ENCODE results near the gene ACADS. TPM values are rescaled to one million over a fixed set of nuclear protein-coding genes. Genes with fewer than 3 reads are reported as not detected.

ACADS gene, protein sequence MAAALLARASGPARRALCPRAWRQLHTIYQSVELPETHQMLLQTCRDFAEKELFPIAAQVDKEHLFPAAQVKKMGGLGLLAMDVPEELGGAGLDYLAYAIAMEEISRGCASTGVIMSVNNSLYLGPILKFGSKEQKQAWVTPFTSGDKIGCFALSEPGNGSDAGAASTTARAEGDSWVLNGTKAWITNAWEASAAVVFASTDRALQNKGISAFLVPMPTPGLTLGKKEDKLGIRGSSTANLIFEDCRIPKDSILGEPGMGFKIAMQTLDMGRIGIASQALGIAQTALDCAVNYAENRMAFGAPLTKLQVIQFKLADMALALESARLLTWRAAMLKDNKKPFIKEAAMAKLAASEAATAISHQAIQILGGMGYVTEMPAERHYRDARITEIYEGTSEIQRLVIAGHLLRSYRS
- 14.1 TPM for polyA plus RNA-seq

DNA sequence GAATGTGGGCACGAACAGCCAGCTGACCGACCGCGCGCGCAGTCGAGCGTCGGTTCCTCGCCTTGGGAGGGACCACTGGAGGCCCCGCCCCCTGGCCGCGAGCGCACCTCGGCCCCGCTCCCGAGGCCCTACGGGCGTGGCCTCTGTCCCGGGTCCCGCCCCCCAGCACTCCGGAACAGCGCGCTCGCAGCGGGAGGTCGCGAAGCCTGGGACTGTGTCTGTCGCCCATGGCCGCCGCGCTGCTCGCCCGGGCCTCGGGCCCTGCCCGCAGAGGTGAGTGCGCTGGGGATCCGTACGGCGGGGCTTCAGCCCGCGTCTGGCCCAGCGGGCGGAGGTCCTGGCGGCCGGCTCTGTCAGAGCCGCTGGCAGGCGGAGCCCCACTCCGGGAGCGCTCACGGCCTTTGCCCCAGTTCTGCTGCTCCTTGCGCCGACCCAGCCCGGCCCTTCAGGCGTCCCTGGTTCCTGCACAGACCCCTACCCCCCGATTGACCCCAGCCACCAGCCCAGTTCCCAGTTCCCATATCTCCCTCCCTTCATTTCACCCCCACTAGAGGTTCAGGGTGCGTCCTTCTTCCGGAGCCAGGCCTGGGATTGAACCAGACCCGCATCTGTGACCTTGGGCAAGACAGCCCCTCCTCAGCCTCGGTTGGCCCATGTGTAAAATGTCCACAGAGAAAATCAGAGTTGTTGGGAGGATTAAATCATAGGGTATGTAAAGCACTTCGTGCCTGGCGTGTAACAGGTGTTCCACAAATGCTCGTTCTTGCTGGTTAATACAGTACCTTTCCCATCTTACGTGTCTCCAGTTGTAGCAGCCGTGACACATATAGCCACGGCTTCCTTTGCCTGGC is at the start of gene ACADS:
TSS of gene ACADS (plus strand) at position 168 of the 851 bp plus-strand sequence. CDS start at position 228, 60 bp downstream.
- Mint-ChIP-seq H3K4me1 (peaks cover 17 to 27% (median 22%) of the 10 kb centered on the region in 3 donors), H3K4me3 (peak within 1 kb of the TSS; percentile 82 to 94 (median 88)), H3K27me3 (no peaks in the 10 kb centered on the region), H3K9me3 (no peaks in the 10 kb centered on the region), H3K36me3 (peaks cover 16% of the 10 kb centered on the region), H3K27ac (peak within 1 kb of the TSS in 2 of 3 donors; percentile 33 to 93)

DNA sequence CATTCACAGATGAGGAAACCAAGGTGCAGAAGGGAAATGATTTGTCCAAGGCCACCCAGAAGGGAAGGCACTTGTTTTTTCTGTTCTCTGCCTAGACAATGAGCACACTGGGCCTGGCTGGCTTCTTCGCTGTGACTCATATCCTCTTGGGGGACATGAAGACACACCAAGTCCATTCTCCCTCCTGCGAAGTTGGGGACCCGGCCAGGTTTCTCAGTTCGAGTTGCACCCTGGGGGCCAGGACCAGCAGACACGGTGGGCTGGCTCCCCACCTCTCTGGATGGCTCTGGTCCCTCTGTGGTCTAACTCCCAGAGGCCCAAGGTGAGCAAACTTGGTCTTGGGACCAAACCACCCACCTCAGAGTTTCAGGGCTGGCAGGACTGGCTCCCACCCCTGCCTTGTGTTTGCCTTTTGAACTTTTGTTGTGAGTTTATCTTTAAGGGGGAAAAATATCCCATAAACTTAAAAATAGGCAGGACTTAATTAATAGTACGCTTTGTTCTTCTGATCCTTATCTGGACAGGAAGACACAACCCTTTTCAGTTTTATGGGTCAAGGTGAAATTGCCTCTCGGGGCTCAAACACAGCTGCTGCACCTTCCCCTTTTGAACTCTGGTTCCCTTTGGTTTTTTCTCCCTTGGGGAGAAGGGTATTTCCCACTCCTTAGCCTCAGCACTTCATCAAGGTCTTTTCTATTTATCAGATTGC is 47.7 kb upstream of the ACADS start:
- Mint-ChIP-seq H3K27me3 (peaks cover 4% of the 10 kb centered on the region), H3K9me3 (no peaks in the 10 kb centered on the region), H3K4me3 (peak overlapping the region in 2 of 4 donors; percentile 10 to 80), H3K27ac (peak overlapping the region in 1 of 3 donors; percentile 8), H3K4me1 (peaks cover 19 to 25% (median 20%) of the 10 kb centered on the region in 3 donors), H3K36me3 (no peaks in the 10 kb centered on the region)

DNA sequence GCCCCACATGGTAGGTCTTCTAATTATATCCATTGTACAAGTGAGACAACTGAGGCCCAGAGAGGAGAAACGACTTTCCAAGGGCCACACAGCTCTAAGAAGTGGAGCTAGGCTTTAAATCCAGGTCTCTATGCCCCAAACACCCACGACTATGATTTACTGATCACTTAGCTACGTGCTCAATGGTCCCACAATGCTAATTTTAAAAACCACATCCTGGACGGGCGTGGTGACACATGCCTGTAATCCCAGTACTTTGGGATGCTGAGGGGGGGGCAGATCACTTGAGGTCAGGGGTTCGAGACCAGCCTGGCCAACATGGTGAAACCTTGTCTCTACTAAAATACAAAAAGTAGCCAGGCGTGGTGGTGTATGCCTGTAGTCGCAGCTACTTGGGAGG is 47.1 kb upstream of the ACADS start:
- Mint-ChIP-seq H3K4me1 (peaks cover 16 to 24% (median 20%) of the 10 kb centered on the region in 3 donors), H3K27ac (peak overlapping the region in 1 of 3 donors; percentile 8)

DNA sequence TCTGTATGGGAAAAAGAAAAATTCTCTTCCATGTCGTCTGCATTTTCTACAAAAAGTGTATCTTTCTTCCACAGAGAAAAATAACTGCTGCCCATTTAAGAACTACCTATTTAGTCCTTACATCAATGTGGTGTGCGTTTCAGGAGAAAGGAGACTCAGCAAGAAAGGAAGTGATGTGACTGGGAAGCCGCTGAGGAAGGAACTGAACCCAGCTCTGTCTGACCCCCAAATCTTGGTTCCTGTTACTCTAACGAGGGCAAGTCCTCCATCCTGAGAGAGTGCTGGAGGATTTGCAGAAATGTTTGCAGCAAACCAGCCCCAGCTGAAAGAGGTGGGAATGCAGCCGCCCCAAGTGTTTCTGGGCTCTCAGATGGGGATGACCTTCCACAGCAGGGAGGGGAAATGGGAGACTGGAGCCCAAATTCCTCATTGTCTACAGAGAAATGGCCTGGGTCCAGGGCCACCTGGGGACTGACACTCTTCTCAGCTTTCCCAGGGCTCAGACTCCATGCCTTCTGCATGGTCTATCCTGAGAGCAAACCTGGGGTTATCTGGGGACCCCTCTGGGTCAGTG is 45.4 kb upstream of the ACADS start:
- peak overlapping the region in 1 of 4 donors; percentile 83 for H3K4me3 Mint-ChIP-seq
- no peak overlapping the region for H3K27ac Mint-ChIP-seq

More for the DNA sequence above, 47.1 kb upstream of the ACADS start:
- no peaks in the 10 kb centered on the region for H3K36me3 Mint-ChIP-seq
- H3K9me3 Mint-ChIP-seq, result no peaks in the 10 kb centered on the region
- H3K27me3 Mint-ChIP-seq, result peaks cover 4% of the 10 kb centered on the region
- peak overlapping the region in 2 of 4 donors; percentile 10 to 80 for H3K4me3 Mint-ChIP-seq

DNA sequence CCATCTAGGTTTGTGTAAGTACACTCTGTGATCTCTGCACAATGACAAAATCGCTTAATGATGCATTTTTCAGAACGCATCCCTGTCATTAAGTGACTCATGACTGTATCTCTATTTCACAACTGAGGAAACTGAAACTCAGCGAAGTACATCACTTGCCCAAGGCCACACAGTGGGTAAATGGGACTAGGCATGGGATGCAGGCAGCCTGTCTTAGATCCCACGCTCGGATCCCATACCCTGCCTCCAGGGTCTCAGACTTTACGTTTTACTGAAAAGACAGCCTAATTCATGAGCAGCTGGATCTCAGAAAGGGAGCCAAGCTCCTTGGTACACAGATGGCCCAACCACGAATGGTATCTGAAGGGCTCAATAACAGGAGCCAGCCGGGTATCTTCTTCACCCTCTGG is 41.1 kb upstream of the ACADS start:
- Mint-ChIP-seq H3K4me1 (peaks cover 30 to 31% (median 31%) of the 10 kb centered on the region in 3 donors), H3K4me3 (peak overlapping the region in 3 of 4 donors; percentile 24 to 93 (median 70)), H3K36me3 (no peaks in the 10 kb centered on the region), H3K27me3 (no peaks in the 10 kb centered on the region), H3K27ac (peak overlapping the region; percentile 43 to 97 (median 88)), H3K9me3 (peaks cover 0 to 4% (median 0%) of the 10 kb centered on the region in 3 donors)

More for the DNA sequence above, 45.4 kb upstream of the ACADS start:
- Mint-ChIP-seq H3K27me3 (no peaks in the 10 kb centered on the region), H3K9me3 (peaks cover 0 to 4% (median 0%) of the 10 kb centered on the region in 3 donors), H3K36me3 (no peaks in the 10 kb centered on the region), H3K4me1 (peaks cover 18 to 25% (median 25%) of the 10 kb centered on the region in 3 donors)

DNA sequence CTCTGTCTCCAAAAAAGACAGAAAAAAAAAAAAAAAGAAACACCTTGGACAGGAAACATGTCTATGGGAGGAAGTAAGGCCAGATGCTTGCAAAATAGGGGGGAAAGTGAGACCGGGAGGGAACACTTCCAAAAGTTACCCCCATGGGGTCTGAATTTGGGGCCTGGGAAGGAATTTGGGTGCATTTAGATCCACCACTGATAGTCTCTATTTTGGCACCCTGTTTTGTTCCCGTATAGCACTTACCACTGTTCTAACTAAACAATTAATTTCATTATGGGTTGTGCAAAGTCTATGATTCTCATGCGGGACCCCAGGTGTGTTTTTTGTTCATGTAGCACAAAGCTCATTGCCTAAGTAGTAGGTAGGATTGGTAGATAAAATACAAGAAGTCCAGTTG is 40.1 kb upstream of the ACADS start:
- H3K4me3 Mint-ChIP-seq, result peak overlapping the region; percentile 54 to 97 (median 82)
- H3K36me3 Mint-ChIP-seq, result no peaks in the 10 kb centered on the region
- H3K27ac Mint-ChIP-seq, result peak overlapping the region; percentile 88 to 97 (median 96)
- H3K27me3 Mint-ChIP-seq, result no peaks in the 10 kb centered on the region
- H3K9me3 Mint-ChIP-seq, result peaks cover 0 to 4% (median 0%) of the 10 kb centered on the region in 3 donors
- peaks cover 27 to 32% (median 27%) of the 10 kb centered on the region in 3 donors for H3K4me1 Mint-ChIP-seq

DNA sequence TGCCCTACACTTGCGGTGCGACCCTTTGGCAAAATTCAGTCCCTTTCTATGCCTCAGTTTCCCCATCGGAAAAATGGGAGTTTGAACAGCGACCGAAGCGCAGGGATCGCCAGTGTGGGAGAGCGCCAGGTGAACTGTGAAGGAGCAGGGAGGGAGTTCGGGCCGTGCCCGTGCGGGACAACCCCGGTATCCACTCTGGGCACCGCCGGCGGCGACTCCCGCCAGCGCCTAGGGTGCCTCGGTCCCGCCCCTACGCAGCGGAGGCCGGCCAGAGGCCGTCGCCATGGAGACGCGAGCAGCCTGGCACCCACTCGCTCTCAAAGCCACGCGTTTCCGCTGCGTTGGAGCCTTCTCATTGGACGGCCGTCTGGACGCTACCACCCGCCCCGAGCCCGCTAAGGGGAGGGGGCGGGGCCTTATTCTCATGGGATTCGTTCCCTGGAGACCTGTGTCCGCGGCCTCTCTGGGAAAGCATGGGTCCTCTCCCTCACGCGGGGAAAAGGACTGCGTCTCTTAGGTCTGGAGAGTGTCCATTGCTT is 39.4 kb upstream of the ACADS start:
- Mint-ChIP-seq H3K4me1 (peaks cover 27 to 34% (median 29%) of the 10 kb centered on the region in 3 donors), H3K27me3 (no peaks in the 10 kb centered on the region), H3K36me3 (no peaks in the 10 kb centered on the region), H3K27ac (peak overlapping the region; percentile 88 to 97 (median 96)), H3K4me3 (peak overlapping the region; percentile 89 to 97 (median 95)), H3K9me3 (peaks cover 0 to 4% (median 0%) of the 10 kb centered on the region in 3 donors)

DNA sequence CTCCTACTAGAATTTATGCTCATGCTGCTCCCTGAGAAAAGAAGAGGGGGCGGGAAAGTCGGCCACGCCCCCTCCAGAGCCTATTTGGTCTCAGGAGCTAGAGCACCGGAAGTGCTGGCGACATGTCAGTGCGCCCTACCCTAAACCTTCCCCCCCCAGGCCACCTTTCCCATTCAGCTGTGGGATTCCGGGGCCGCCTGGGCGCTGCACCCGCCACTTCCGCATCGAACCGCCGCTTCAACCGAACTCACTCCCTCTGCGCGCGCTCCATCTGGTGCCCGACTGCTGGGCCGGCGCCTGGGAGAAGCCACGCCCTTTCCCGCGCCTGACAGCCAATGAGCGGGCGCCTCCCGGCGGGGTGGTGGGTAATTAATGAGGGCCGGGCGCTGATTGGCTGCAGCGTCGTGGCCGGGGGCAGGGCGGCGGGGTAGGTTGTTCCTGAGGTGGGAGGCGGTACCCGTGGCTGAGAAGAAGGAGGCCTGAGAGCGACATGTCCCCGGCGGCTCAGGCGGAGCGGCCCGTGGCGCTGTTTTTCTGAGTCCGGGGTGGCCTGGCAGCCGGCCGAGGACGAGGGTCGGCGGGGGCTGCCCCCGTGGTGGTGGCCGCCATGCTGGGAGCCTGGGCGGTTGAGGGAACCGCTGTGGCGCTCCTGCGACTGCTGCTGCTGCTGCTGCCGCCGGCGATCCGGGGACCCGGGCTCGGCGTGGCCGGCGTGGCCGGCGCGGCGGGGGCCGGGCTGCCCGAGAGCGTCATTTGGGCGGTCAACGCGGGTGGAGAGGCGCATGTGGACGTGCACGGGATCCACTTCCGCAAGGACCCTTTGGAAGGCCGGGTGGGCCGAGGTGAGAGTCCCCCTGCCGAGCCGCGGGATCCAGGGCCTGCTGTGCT is 38.7 kb upstream of the ACADS start, which contains the start of gene MLEC:
TSS of gene MLEC (plus strand) at position 460 of the 888 bp plus-strand sequence. CDS start at position 608, 148 bp downstream.
- Mint-ChIP-seq H3K9me3 (peaks cover 0 to 4% (median 0%) of the 10 kb centered on the region in 3 donors), H3K27ac (peak within 1 kb of the TSS; percentile 94 to 97 (median 96)), H3K4me3 (peak within 1 kb of the TSS; percentile 89 to 97 (median 95)), H3K36me3 (no peaks in the 10 kb centered on the region), H3K4me1 (peaks cover 27 to 34% (median 29%) of the 10 kb centered on the region in 3 donors), H3K27me3 (no peaks in the 10 kb centered on the region)

DNA sequence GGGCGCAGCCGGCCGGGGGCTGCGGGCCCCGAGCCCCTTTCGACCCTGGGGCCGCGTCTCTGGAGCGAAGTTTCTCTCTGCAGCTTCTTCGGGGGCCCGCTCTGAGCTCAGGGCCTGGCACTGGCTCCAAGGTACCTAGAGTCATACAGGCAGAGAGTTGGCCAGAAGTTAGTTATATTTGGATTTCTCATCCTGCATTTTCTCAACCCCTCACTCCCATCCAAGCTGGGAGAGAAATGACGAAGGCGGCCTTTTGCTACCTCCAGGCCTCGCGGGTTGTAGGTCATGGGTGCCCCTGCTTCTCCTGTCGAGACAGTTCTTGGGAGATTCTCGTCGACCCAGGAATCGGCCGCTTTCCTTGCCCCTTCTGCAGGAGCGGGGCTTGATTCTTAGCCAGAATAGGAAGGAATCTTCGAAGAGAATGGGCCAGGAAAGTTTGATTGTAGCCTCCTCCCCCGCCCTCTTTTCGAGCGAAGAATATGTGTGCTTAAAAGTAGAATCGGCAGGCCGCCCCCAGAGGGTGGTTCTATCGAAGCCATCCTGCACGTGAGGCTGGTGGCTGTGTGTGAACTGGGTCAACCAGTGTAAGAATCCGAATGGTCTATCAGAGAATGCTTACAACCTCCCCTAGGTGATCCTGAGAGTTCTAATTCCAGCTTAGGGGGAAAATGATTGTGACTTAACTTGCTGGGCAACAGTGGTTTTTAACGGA is 37.9 kb upstream of the ACADS start:
- peak overlapping the region in 2 of 3 donors; percentile 89 to 94 for H3K27ac Mint-ChIP-seq
- H3K9me3 Mint-ChIP-seq, result peaks cover 0 to 4% (median 0%) of the 10 kb centered on the region in 3 donors
- peaks cover 27 to 37% (median 29%) of the 10 kb centered on the region in 3 donors for H3K4me1 Mint-ChIP-seq
- H3K4me3 Mint-ChIP-seq, result peak overlapping the region; percentile 84 to 95 (median 92)
- H3K27me3 Mint-ChIP-seq, result no peaks in the 10 kb centered on the region
- H3K36me3 Mint-ChIP-seq, result peaks cover 3% of the 10 kb centered on the region

DNA sequence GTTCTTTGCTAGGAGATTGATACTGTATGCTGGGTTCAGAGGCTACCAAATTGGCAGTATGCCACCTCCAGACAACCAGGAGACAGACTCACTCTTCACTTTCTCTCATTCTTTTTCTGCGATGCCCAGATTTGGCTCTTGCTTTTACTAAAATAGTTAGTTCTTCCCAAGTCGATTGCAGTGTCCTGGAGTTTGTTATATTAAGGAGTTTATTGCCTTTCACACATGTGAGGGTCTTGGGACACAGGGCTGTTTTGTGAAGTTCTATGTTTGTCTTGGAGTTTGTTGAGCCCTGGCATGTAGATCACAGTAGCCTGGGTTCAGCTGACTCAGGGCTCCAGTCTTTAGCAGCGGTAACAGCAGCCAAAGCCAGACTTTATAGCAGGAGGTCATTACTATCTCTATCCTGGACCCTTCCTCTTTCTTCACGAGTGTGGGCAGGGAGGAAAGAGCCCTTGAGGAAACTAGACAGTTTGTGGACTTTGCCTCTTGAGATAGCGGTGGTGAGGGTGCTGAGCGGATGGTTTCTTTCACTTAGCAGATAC is 37.0 kb upstream of the ACADS start:
- Mint-ChIP-seq H3K4me3 (peak overlapping the region; percentile 84 to 95 (median 92)), H3K27ac (peak overlapping the region in 1 of 3 donors; percentile 94), H3K36me3 (peaks cover 6% of the 10 kb centered on the region), H3K4me1 (peaks cover 27 to 37% (median 29%) of the 10 kb centered on the region in 3 donors), H3K27me3 (no peaks in the 10 kb centered on the region), H3K9me3 (peaks cover 0 to 4% (median 0%) of the 10 kb centered on the region in 3 donors)

DNA sequence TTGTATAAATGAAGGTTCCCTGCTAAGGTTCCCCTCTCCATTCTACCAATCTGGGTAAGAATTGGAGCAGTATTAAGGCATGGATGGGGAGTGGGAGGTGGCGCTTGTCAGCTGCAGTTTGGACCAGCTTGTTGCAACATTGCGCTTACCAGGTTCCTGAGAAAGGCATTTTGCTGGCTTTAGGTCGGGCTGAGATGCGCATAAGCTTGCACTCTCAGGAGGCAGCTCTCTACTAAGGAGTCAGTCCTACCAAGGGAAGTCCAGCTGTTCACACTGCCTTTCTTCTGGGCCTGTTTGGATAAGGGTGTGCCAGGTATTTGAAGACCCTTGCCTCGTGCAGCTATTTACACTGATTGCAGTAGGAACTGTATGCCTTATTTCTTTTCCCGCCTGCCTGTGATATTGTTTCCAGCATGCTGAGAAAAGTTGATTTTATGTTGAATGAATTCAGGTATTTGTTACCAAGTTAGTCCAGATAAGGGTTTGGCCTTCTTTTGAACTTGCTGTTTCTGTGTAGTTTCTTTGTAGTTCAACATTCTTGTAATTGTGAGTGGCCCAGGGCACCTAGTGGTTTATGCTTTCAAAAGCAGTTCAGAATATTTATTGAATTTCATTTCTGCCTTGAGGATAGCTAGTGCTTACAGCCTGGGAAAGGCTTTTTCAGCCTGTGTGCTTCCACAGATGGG is 36.1 kb upstream of the ACADS start:
- H3K4me1 Mint-ChIP-seq, result peaks cover 23 to 33% (median 27%) of the 10 kb centered on the region in 3 donors
- no peak overlapping the region for H3K27ac Mint-ChIP-seq
- peak overlapping the region; percentile 27 to 91 (median 52) for H3K4me3 Mint-ChIP-seq
- H3K36me3 Mint-ChIP-seq, result peaks cover 7% of the 10 kb centered on the region
- peaks cover 0 to 4% (median 0%) of the 10 kb centered on the region in 3 donors for H3K9me3 Mint-ChIP-seq
- no peaks in the 10 kb centered on the region for H3K27me3 Mint-ChIP-seq
